Measurements from ENCODE around the gene CDCA3. TPM values are rescaled to one million over a fixed set of nuclear protein-coding genes. Genes with fewer than 3 reads are reported as not detected.

CDCA3 gene
- total RNA-seq, 2 experiments from 2014 or later = 151 to 222 TPM

GRCh38 chr12:6826125-6826733, 24.9 kb downstream of the CDCA3 start:
- POLR2A ChIA-PET = interaction anchor here (1.3 kb wide), 1 partner anchor 14 kb away, joined by 3 read pairs; no protein-coding TSS in a partner anchor
- TF ChIP-seq EZH2phosphoT487 (IDR thresholded peaks at IDR 0.05; ENCODE audit: borderline replicate concordance, low read depth, low read length) (no peak), CTCF (conservative IDR thresholded peaks at IDR 0.05; ENCODE audit: low read length) (no peak)
- DNase-seq (ENCODE audit: low spot score) = no peak
- Histone ChIP-seq H3K36me3 (ENCODE audit: insufficient read depth, low read length) (no peaks in the 10 kb centered on the region), H2AFZ (ENCODE audit: low read length) (no peak overlapping the region), H3K4me3 (ENCODE audit: low read depth, low read length, poor library complexity, severe bottlenecking) (no peak overlapping the region), H4K20me1 (ENCODE audit: insufficient read depth, low read length) (no peaks in the 10 kb centered on the region), H3K9me3 (ENCODE audit: low read length) (no peaks in the 10 kb centered on the region), H3K4me1 (ENCODE audit: insufficient read depth, low read length, poor library complexity, severe bottlenecking) (peaks cover 27% of the 10 kb centered on the region), H3K4me2 (ENCODE audit: low read length) (no peak overlapping the region), H3K9me2 (ENCODE audit: insufficient read depth, low read length) (no peaks in the 10 kb centered on the region), H3K27ac (ENCODE audit: low read depth, low read length, poor library complexity, severe bottlenecking) (no peak overlapping the region), H3K79me2 (ENCODE audit: insufficient read depth, low read depth, low read length) (no peaks in the 10 kb centered on the region)
- intact Hi-C loops (cut with micrococcal nuclease; ENCODE audit: unreplicated experiment) = loop anchor here (5.0 kb wide), 2 partner anchors 44 to 269 kb away; partner anchors contain the start of gene IFFO1
- CTCF ChIA-PET (ENCODE audit: unreplicated experiment) = interaction anchor here (1.1 kb wide), 1 partner anchor 16 kb away, joined by 4 read pairs; no protein-coding TSS in a partner anchor
- BruUV-seq (replicated peaks) = no TSS peak

- H3K4me1 ChIP-seq (ENCODE audit: insufficient read depth, low read length, poor library complexity, severe bottlenecking) = peaks cover 32% of the 10 kb centered on the region
- H3K9me2 ChIP-seq (ENCODE audit: insufficient read depth, low read length) = no peaks in the 10 kb centered on the region
- H2AFZ ChIP-seq (ENCODE audit: low read length) = no peak overlapping the region
- H3K4me2 ChIP-seq (ENCODE audit: low read length) = no peak overlapping the region
- no TSS peak for BruUV-seq (replicated peaks)
- H3K9me3 ChIP-seq (ENCODE audit: low read length) = no peaks in the 10 kb centered on the region
- ChIA-PET POLR2A (interaction anchor here (1.3 kb wide), 1 partner anchor 14 kb away, joined by 3 read pairs; no protein-coding TSS in a partner anchor), CTCF (ENCODE audit: unreplicated experiment) (interaction anchor here (0.6 kb wide), 2 partner anchors 55 to 148 kb away, joined by 3 read pairs; no protein-coding TSS in a partner anchor)
- no peak overlapping the region for H3K27ac ChIP-seq (ENCODE audit: low read depth, low read length, poor library complexity, severe bottlenecking)
- intact Hi-C loops (cut with micrococcal nuclease; ENCODE audit: unreplicated experiment) = loop anchor here (1.0 to 5.0 kb wide), 3 partner anchors 43 to 268 kb away; partner anchors contain the start of genes IFFO1 and MLF2
- no peaks in the 10 kb centered on the region for H3K36me3 ChIP-seq (ENCODE audit: insufficient read depth, low read length)
- TF ChIP-seq EZH2phosphoT487 (IDR thresholded peaks at IDR 0.05; ENCODE audit: borderline replicate concordance, low read depth, low read length) (no peak), CTCF (conservative IDR thresholded peaks at IDR 0.05; ENCODE audit: low read length) (peak; percentile 91)
- H4K20me1 ChIP-seq (ENCODE audit: insufficient read depth, low read length) = no peaks in the 10 kb centered on the region
- DNase-seq (ENCODE audit: low spot score) = peak; percentile 71
- no peaks in the 10 kb centered on the region for H3K79me2 ChIP-seq (ENCODE audit: insufficient read depth, low read depth, low read length)
- no peak overlapping the region for H3K4me3 ChIP-seq (ENCODE audit: low read depth, low read length, poor library complexity, severe bottlenecking)
Measured at GRCh38 chr12:6825398-6826124, 25.5 kb downstream of the CDCA3 start.

Data from OCI-LY7 (cell line).